NCI-H446 treated with DMSO at 0.1 percent for 48 hours (cell line): ENCODE results near the gene TSTD2.
A peak's percentile ranks its signal among the peaks of the same experiment; 100 is the strongest.

ENCODE experiments used
- DNase-seq: peaks from one replicate; lab custom pipeline; 2025; lab: John Stamatoyannopoulos, UW

The TSTD2 gene

GRCh38 chr9:97632985-97633858 lies at the start of gene TSTD2, which contains the start of gene NCBP1:
Gene TSTD2 (minus strand): TSS chr9:97633368. CDS start chr9:97627562, 5,806 bp downstream.
Gene NCBP1 (plus strand): TSS chr9:97633821. CDS start chr9:97633882, 61 bp downstream.
- DNase-seq, result peak; percentile 95

DNA sequence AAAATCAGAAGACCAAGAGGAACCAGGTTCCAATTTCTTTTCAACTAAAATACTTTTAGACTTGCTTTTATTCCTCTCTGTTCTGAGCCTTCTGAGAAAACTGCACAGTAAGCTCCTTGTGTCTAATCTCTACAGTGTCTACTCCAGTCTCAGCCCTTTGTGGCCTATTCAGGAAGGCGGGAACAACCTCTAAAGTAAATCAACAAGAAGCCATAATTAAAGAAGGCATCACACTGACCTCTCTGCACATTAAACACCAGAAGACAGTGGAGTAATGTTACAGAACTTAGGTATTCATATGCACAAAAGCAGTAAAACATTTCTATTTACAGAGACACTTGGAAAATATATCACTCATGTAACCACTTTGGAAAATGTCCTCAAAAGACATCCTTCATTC lies 49.1 kb upstream of the TSTD2 start:
- no peak for DNase-seq

DNA sequence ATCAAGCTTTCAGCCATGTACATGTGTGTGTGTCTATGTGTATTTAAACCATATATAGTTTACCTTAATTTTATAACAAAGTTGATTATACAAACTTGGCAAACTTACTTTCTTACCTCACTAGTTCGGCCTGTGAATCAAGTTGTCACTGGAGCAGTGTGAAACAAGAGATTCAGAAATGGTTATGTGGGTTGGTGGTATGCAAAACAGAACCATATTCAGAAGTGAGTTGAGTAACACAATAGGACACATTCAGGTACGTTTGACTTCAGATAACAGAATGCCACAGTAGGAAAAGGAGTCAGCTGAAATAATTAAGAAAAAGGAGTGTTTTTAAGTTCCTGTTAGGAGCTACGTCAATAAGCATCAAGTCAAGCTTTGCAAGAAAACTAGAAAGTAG lies 42.5 kb upstream of the TSTD2 start:
- DNase-seq, result no peak

DNA sequence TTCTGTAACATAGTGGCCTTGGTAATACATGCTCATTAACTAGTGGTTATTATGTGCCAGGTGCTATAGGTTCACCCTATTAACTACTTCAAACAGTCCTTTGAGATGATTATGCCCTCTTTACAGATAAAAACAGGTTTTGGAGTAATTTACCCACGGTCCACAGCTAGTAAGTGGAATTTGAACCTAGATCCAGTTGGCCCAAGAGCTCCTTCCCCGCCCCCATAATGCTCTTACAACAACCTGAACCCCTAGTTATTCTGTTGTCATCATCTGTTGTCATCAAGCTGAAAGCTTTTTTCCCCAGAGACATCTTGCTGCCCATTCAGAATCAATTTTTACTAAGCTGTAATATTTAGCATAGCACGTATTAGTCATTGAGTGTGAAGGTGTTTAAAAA lies 40.8 kb upstream of the TSTD2 start:
- no peak for DNase-seq

- DNase-seq, result no peak
These were observed 39.2 kb upstream of the TSTD2 start for GRCh38 chr9:97672403-97672802.

DNA sequence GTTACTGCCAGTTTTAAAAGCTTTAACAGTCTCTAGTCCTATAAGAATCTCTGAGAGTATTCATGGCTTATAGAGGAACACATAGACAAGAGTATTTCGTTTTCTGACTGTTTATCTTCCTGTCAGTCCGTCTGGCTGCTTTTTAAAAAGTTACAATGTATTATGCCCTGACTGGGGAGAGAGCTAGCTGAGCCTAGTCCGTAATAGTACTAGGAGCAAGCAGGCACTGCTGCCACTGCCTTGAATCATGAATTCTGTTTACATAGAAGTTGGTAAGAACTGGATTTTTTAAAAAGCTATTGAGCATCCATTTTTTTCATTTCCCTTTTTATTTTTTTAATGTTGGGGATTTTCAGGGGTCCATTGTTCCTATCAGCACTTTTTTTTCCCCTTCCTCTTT lies 37.4 kb upstream of the TSTD2 start:
- no peak for DNase-seq

GRCh38 chr9:97668485-97668884 lies 35.3 kb upstream of the TSTD2 start:
- no peak for DNase-seq

GRCh38 chr9:97666907-97667686 lies 33.9 kb upstream of the TSTD2 start:
- DNase-seq, result no peak

- no peak for DNase-seq
These were observed 32.6 kb upstream of the TSTD2 start for GRCh38 chr9:97665742-97666141.

DNA sequence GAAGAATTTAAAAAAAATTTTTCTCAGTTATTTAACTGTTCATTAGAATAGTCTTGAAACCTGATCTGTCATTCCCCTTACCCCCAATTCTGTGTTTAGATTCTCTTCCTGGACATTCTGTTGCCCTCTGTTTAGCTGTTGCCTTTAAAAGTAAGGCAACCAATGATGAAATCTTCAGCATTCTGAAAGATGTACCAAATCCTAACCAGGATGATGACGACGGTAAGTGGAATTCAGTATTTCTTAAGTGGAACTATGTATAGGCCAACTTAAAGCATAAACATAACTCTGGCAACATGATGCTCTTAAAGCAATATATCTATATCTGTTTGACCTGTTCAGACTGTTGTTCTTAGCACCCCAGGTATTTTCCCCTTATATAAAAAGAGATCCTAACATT lies 27.7 kb upstream of the TSTD2 start:
- no peak for DNase-seq

DNA sequence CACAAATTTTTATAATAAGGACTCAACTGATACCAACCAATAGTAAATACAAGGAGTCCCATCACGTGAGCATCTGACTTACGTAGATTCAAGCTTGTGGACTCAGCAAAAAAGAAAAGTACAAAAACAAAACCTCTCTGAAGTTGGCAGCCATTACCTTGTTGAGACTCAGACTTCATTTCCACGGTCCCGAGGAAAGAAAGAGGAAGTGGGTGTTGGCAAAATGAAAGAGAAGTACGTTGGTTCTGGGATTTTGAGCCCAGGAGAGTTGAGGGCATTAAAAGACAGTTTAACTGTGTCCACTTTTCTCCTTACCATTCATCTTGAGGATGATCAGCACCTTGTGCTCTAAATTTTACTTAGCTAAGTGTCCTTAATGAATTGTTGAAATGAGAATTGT lies 27.2 kb upstream of the TSTD2 start:
- DNase-seq, result no peak

GRCh38 chr9:97659771-97660170 lies 26.6 kb upstream of the TSTD2 start:
- DNase-seq, result no peak

DNA sequence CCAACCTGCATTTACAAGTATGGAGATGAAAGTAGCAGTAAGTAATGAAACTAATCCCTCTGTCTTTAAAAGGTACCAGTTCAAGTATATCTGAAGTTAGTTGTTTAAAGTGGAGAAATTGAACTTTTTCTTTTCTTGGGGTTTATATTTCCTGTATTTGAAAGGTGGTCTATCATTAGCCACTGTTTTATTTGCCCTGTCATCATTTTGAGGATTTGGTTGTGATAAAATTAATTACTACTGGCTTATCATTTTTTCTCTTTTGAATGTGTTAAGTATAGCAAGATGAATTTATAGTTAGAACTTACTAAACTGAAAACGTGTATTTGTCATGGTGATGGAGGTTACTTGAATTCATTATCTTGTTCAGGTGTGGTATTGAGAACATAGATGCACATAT lies 25.5 kb upstream of the TSTD2 start:
- DNase-seq, result no peak

GRCh38 chr9:97651646-97652045 lies 18.5 kb upstream of the TSTD2 start:
- DNase-seq, result no peak

GRCh38 chr9:97647996-97648395 lies 14.8 kb upstream of the TSTD2 start:
- no peak for DNase-seq

- no peak for DNase-seq
These were observed 12.6 kb upstream of the TSTD2 start for GRCh38 chr9:97645720-97646119.

DNA sequence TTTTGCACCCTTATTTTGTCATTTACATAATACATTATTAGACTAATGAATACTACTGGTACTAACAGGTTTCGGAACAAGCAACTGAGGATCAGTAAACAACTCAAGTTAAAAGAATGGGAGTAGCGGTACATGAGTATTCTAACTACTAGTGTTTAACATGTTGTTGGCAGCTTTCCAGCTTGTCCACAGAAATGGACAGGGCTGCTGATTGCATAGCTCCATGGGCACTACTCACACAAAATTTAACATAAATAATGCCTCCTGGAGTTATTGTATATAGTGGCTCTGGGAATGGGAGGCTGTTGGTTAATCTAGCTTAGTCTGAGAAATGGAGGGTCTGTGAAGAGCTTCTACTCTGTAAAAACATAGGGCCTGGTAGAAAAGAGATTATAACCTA lies 7.2 kb upstream of the TSTD2 start:
- no peak for DNase-seq

- DNase-seq, result no peak
These were observed 5.5 kb upstream of the TSTD2 start for GRCh38 chr9:97638666-97639065.

DNA sequence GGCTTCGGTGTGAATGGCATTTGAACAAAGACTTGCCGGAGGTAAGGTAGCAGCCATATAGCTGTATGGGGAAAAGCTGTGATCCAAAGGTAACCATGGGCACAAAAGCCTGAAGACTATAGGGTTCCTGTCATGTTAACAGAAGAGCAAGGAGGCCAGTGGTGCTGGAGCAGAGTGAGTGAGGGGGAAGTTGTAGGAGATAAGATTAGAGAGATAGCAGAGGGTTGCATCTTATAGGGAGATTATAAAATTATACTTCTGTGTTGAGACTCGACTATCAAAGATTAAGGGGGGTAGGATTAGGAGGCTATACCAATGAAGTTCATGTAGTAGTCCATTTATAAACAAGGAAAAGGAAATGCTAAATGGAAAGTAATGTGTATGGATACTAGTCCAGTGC lies 3.7 kb upstream of the TSTD2 start:
- DNase-seq, result no peak

DNA sequence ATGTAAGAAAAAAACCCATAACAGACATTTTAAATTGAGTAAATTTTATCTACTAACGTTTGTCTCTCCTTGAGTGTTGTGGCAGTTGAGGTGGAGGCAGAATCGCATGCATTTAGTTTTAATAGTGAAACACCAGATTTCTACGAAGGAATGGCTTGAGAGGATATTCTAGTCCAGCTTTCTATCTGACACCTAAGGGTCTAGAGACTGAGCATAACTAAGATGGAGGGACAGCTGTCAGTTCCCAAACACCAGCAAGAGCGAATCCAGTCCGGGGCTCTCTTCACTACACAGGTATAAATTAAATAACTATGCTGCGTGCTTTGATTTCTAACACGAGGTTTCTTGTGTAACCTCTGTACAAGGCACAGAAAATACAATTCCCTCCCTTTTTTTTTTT lies 1.9 kb upstream of the TSTD2 start:
- DNase-seq, result no peak

DNA sequence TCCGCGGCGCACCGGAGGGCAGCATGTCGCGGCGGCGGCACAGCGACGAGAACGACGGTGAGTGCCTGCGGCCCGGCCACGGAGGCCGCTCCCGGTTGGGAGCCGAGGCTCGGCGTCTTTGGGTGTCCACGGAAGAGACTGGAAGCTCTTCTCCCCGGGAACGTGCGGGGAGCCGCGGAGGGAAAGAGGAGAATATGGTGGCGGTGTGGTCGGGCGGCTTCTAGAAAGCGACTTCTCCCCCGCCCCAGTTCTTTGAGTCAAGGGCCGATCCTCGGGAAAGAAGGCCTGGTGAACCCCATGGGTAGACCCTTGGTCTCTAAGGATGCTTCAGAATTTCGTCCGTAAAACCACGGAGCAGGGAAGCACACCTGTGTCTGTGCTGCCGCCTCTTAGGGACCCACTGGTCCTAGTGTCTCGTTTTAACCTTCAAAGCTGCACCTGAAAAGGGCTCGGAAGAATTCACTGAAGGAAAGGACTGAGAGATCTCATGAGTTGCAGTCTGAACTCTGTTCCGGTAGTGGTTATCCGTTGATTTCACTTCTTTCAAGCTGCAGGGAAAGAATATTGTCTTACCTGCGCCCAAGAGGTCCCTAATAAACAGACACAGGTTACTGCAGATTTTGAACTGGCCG lies 807 bp upstream of the TSTD2 start:
- DNase-seq, result no peak

GRCh38 chr9:97632248-97632984 lies 752 bp downstream of the TSTD2 start:
- DNase-seq, result peak; percentile 55
